Measurements from ENCODE around the gene SNTN.

SNTN gene

DNA sequence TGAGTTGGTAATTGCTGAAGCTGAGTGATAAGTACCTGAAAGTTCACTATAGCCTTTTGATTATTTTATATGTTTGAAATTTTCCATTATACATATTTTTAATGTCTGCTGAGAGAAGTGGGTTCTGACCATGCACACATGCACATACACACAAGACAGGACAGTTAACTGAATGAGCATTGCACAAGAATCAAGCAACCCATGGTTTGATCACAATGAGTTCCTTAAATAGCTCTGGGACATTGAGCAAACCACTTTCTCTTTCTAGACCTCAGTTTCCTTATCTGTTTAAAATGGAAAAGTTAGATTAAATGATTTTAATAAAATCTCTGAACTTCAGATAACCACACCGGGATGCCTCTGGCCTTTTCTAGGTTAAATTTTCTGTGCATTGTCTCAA is 26.7 kb downstream of the SNTN start:
- no peak for DNase-seq

DNA sequence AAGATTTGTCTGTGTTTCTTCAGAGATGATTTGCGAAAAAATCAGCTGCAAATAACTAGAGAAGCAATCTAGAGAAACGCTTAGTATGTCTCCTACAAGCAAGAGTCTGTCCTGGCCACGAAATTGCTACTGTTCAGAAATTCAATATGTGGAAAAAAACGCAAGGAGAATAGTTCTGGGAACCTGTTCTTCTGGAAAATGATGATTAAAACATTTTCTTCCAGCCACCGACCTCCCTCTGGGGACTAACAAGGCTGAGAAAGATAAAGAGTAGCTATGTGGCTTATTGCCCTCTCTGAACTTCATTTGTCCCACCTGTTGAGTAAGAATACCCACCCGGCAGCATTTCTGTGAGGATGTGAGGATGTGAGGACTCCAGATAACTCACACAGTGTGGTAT is 31.6 kb downstream of the SNTN start:
- DNase-seq = no peak

DNA sequence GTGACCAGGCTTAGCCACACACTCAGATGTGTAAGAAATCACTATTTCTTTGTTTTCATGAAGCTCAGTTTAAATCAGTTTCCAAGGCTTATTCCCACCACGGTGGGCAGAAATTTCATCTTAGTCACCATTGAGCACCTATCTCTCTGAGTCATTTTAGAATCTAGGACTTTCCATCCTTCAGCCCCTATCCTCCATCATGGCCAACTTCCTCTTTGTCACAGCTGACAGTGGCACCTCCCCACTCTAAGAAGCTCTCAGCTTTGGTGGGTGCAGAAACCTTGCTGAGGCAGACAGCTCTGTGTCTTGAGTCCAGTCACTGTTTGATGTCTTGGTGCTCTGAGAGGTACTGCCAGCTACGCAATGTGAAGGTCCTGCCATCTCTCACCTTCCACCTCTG is 32.9 kb downstream of the SNTN start:
- no peak for DNase-seq

DNA sequence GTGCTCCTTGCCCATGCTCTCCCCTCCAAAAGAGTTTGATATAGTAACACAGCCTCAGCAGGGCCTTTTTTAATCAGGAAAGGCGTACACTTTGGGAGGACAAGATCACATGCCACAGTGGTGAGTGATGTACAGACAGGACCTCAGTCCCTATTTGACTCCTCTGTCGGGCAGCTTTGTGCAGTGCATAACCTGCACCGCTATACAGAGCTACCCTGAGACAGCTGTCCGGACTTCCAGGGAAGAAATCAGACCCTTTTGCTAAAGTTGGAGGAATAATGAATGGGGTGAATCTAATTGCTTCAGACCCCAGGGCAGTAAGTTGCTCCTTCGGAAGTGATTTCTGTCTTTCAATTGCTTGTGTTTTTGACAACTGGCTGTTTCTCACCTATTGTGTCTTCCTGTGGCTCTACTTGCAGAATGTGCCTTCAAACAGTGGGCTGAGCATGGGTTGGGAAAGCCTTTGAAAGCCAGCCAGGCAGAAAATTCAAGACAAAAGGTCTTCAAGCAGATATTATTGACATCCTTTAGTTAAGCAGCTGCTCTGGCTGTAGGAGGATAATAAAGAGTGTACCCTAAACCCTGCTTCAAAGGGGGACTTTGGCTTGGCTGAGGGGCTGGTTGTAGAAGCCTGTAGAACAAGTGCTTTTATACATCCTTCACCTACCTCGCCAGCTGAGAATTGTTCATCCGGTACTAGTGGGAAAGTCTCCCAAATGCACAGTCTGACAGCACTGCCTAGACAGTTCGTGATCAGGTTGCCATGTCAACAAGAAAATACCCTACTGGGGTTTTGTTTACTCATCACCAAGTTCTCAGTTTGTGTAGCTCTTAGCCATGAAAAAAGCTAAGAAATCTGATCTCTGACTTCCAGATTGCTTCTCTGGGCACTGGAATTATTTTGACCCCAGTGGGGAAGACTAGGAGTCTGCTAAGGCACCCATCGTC is 35.1 kb downstream of the SNTN start:
- no peak for DNase-seq

DNA sequence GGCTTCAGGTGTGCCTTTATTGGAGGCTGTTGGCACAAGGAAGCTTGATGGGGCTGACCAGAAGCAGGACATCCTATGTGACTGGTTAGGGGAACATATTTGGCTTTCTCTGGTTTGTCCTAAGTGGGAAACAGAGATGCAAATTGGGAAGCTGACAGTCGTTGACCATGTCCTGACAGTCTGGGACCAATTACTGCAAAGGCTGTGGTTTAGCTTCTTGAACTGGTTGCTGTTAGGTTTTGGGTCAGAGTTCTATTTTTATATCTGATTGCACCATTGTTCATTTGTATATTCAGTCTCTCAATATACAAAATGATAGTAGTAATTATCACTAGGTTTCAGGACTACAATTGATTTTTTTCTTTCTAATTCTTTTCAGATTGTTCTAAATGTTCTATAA is 36.8 kb downstream of the SNTN start:
- no peak for DNase-seq

DNA sequence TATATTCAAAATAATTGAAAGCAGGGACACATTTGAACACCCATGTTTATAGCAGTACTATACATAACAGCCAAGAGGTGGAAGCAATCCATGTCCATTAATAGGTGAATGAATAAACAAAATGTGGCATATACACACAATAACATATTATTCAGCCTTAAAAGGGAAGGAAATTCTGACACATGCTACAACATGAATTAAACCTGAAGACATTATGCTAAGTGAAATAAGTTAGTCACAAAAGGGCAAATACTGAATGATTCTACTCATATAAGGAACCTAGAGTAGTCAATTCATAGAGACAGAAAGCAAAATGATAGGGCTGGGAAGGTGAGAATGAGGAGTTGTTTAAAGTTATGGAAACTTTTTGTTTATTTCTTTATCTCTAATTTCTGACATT is 40.9 kb downstream of the SNTN start:
- DNase-seq = no peak

DNA sequence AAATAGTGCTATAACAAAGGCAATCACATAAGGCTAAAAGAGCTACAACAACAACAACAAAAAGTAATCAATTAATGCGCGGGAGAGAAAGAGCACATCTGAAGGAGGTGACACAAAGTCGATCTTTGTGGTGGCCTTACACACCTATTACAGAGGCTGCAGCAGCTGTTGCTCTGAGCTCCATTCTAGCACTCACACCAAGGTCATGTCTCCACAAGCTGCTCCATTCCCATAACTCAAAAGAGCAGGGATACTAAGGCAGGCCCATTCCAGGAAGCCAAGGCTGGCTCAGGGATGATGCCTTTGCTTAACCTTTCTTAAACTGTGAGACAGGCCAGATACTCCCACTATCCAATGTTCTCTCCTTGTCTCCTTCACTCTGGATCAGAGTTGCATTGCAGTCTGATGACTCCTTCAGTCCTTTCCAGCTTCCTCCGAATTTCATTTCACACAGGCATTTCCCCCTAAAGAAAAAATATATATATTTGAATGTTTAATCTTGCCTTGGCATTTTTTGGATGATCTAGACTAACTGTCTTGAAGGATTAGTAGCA is 52.7 kb downstream of the SNTN start:
- DNase-seq = no peak

DNA sequence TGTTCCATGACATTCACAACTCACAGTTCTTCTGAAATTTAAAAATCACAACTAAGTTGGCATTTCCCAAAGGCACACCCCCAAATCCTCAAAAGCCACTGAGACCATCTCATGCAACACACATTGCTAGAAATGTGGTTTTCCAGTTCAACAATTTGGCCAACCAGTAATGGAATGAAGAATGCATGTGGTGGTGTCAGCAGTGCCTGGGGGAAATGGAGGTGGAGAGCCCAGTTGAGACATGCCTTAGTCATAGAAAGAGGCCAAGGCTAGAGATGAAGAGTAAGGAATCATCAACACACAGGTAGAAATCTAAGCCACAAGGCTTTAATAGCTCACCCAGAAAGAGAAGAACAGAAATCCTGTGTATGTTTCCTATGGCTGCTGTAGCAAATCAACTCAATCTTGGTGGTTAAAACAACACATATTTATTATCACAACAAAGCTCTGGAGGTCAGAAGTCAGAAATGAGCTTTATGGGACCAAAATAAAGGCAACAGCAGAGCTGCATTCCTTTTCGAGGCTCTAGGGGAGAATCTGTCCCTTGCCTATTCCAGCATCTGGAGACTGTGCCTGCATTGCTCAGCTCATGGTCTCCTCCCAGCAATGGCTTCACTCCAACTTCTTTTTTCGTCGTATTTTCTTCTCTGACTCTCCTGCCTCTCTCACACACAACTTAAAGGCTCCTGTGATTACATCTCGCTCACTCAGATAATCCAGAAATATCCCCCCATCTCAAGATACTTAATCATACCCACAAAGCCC is 54.0 kb downstream of the SNTN start:
- DNase-seq = no peak

DNA sequence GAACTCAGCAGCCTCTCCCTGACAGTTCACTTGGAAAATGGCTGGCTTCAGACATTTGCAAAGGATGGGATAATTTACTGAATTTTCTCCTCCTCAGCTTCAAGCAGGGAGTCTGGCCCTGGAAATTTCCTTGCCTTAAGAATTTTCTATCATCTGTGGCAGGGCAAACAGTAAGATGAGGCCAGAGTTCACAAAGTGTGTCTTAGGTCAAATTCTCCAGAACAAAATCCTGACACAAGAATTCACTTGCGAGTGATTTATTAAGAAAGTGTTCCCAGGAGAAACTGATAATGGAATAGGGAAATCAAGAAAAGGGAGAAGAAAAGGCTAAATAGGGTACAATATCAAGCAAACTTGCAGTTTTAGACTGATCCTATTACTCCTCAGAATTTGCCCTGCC is 55.3 kb downstream of the SNTN start:
- no peak for DNase-seq

DNA sequence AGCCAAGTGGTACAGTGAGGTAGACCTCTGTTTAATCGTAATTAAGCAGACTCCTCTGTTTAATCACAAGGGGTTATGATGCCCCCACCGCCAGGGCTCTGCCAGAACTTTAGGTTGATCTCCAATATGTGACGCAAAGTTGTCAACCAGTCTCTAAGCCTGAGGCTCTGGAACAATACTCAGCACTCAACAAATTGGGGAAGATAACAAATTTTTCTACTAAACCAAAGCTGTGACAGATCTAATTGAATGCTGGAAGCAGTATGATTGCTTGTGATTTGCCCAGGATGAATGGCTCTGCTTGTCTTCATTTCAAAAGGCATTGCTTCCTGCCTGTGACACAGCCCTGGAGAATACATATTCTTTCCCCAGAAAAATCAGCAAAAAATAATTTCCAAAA is 57.1 kb downstream of the SNTN start:
- no peak for DNase-seq
